ENCODE results near the gene IGSF23. TPM values are rescaled to one million over a fixed set of nuclear protein-coding genes. Genes with fewer than 3 reads are reported as not detected.
A peak's percentile ranks its signal among the peaks of the same experiment; 100 is the strongest.

Gene IGSF23
- total and polyA plus RNA-seq, 2 of the 13 experiments (the other 11 are each of a cell fraction or from before 2014, with no cell fraction given): 2.3 to 8.8 TPM

DNA sequence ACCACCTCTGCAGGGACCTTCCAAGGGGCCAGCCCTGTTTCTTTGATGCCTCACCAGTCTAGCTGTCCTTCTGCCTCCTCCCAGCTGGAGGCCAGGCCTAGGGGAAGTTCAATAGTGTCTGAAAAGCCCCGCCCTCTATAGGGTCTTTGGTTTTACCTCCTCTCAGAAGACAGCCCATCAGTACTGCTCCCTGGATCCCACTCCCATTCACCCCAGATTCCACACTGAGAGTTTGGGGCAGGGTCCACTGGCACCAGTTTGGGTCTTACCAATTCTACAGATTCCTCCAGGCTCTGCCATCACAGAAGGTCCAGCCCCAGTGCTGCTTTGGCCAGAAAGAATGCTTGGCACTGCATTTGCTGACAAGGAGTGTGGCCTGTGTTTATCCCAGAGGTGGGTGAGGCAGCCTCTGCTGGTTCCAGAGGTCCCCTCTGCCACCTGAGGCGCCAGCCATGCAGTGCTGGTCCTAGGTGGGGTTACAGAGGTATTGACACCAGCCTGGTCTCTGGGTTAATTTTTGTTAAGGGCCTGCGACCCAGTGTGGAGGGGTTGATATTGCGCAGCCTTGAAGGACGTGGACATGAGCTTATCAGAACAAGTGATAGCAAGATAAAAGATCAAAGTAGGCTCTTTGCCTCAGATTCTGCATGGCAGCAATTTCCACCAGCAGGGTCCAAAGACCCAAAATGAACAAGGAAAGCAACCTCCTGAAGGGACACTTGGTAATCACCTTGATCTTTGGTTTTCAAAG, 41.4 kb upstream of the IGSF23 start (continued):
- TF ChIP-seq CEBPZ (IDR thresholded peaks at IDR 0.05; ENCODE audit: low read length): no peak
- no peak for TF ChIP-seq LRRFIP1 (CRISPR knock-in tag; conservative IDR thresholded peaks at IDR 0.05)
- TF ChIP-seq, protein P1, sequence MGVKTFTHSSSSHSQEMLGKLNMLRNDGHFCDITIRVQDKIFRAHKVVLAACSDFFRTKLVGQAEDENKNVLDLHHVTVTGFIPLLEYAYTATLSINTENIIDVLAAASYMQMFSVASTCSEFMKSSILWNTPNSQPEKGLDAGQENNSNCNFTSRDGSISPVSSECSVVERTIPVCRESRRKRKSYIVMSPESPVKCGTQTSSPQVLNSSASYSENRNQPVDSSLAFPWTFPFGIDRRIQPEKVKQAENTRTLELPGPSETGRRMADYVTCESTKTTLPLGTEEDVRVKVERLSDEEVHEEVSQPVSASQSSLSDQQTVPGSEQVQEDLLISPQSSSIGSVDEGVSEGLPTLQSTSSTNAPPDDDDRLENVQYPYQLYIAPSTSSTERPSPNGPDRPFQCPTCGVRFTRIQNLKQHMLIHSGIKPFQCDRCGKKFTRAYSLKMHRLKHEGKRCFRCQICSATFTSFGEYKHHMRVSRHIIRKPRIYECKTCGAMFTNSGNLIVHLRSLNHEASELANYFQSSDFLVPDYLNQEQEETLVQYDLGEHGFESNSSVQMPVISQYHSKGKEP (CRISPR knock-in tag; IDR thresholded peaks at IDR 0.05): no peak
- TF ChIP-seq GPN1 (CRISPR knock-in tag; IDR thresholded peaks at IDR 0.05; ENCODE audit: borderline replicate concordance): no peak
- no peak for TF ChIP-seq ZNF790 (CRISPR knock-in tag; IDR thresholded peaks at IDR 0.05; ENCODE audit: borderline replicate concordance)
- TF ChIP-seq TOPORS (CRISPR knock-in tag; IDR thresholded peaks at IDR 0.05): no peak
- TF ChIP-seq CREM (IDR thresholded peaks at IDR 0.05): peak; percentile 49; the same call in 1 of the 2 replicates
- TF ChIP-seq CREM (CRISPR knock-in tag; IDR thresholded peaks at IDR 0.05): no peak
- no peak for TF ChIP-seq SMARCE1 (IDR thresholded peaks at IDR 0.05; ENCODE audit: borderline replicate concordance)
- no peak for TF ChIP-seq RAD21 (CRISPR knock-in tag; IDR thresholded peaks at IDR 0.05)
- no peak for TF ChIP-seq PCBP1 (IDR thresholded peaks at IDR 0.05; ENCODE audit: borderline replicate concordance, low read depth, low read length)
- no peak for TF ChIP-seq XRCC5 (optimal IDR thresholded peaks at IDR 0.05; ENCODE audit: low read length)
- no peak for TF ChIP-seq DMTF1 (CRISPR knock-in tag; IDR thresholded peaks at IDR 0.05)
- no peak for TF ChIP-seq GATAD2A (CRISPR knock-in tag; IDR thresholded peaks at IDR 0.05)
- no peak for TF ChIP-seq DMAP1 (CRISPR knock-in tag; IDR thresholded peaks at IDR 0.05)
- TF ChIP-seq MXD1 (CRISPR knock-in tag; IDR thresholded peaks at IDR 0.05): no peak
- peak; percentile 55; the same call in 1 of the 2 replicates for TF ChIP-seq ZNF512 (CRISPR knock-in tag; IDR thresholded peaks at IDR 0.05)
- no peak for TF ChIP-seq SETDB1 (CRISPR knock-in tag; IDR thresholded peaks at IDR 0.05; ENCODE audit: borderline replicate concordance)
